ENCODE measurements around the gene ASCL5. TPM values are rescaled to one million over a fixed set of nuclear protein-coding genes. Genes with fewer than 3 reads are reported as not detected.
A peak's percentile ranks its signal among the peaks of the same experiment; 100 is the strongest.

ASCL5 gene
- total and polyA plus RNA-seq, 2 of the 13 experiments (the other 11 are each of a cell fraction or from before 2014, with no cell fraction given) = not detected

- TF ChIP-seq KDM2A (CRISPR knock-in tag; IDR thresholded peaks at IDR 0.05; ENCODE audit: borderline replicate concordance, low read depth) (peak; percentile 58; the same call in 1 of the 2 replicates), ZNF687 (CRISPR knock-in tag; IDR thresholded peaks at IDR 0.05) (peak; percentile 70), HNRNPLL (IDR thresholded peaks at IDR 0.05; ENCODE audit: low read depth, low read length, poor library complexity, severe bottlenecking) (peak; percentile 54), ONECUT2 (CRISPR knock-in tag; IDR thresholded peaks at IDR 0.05) (no peak), SUZ12 (IDR thresholded peaks at IDR 0.05; ENCODE audit: low read depth, low read length) (peak; percentile 27; the same call in 1 of the 2 replicates), SKIL (CRISPR knock-in tag; IDR thresholded peaks at IDR 0.05; ENCODE audit: borderline replicate concordance) (no peak), HMGXB4 (CRISPR knock-in tag; IDR thresholded peaks at IDR 0.05; ENCODE audit: borderline replicate concordance in 1 of 2, low read depth in 1 of 2) (peak; percentile 64 to 68; a peak in 3 of 4 replicates), STAG1 (CRISPR knock-in tag; IDR thresholded peaks at IDR 0.05) (peak; percentile 86)
Measured at GRCh38 chr1:201114245-201115131, 12.5 kb downstream of the ASCL5 start (continued).
